Ovary (tissue), 3 donors: ENCODE data around the gene DNER.

Experiments used
- CTCF ChIP-seq, 3 donors: fragments of 450-650 bp in 2 of 3; fragments of 200-600 bp in 1 of 3; IDR thresholded peaks; one replicate each; pipeline versions ENCODE4 v1.5.1 to v1.8.0; 2016 to 2022; ENCODE audit warnings: antibody characterized with exemption in 3 of 3, mild to moderate bottlenecking in 1 of 3
- EP300 ChIP-seq: sonication (generic); formaldehyde crosslinking; IDR thresholded peaks from one replicate; pipeline ENCODE4 v1.6.1; 2017; ENCODE audit warnings: antibody characterized with exemption
- POLR2A ChIP-seq: fragments of 450-650 bp; IDR thresholded peaks from one replicate; pipeline ENCODE4 v1.6.1; 2017; ENCODE audit warnings: antibody characterized with exemption, mild to moderate bottlenecking, moderate library complexity
- donor health status: DM: no; HTN: no; CAD: no.

GRCh38 chr2:229669841-229670240 is 44.5 kb downstream of the DNER start:
- TF ChIP-seq CTCF (IDR thresholded peaks at IDR 0.05) (no peak), POLR2A (no peak), EP300 (no peak)
